Neural cell (in vitro differentiated cells): Measurements from ENCODE around the gene RNU6-9. TPM values are rescaled to one million over a fixed set of nuclear protein-coding genes. Genes with fewer than 3 reads are reported as not detected.

Experiments used
- H2AFZ ChIP-seq: fragments of 200-600, 300-800 bp; sonication (generic), shearing (Covaris generic); 2 replicates; pipeline ENCODE4 v1.6.0; 2014; ENCODE audit warnings: low read depth, mild to moderate bottlenecking, antibody characterized with exemption, low read length, moderate library complexity
- H3F3A ChIP-seq: fragments of 200-600 bp; shearing (Covaris generic); 2 replicates; pipeline ENCODE4 v1.6.1; 2016; ENCODE audit warnings: mild to moderate bottlenecking, moderate library complexity, mixed read lengths, antibody characterized with exemption, low read length; ENCODE audit not compliant: insufficient read depth, poor library complexity, severe bottlenecking
- H3K27ac ChIP-seq: fragments of 200-600, 300-800 bp; sonication (generic), shearing (Covaris generic); 2 replicates; pipeline ENCODE4 v1.5.1; 2014; ENCODE audit warnings: mild to moderate bottlenecking, low read length, moderate library complexity
- H3K27me3 ChIP-seq: fragments of 300-800, 200-600 bp; sonication (generic), shearing (Covaris generic); 2 replicates; pipeline ENCODE4 v1.6.0; 2014; ENCODE audit warnings: mild to moderate bottlenecking, low read depth, low read length, moderate library complexity; ENCODE audit not compliant: insufficient read depth
- H3K36me3 ChIP-seq: fragments of 300-800, 200-600 bp; sonication (generic), shearing (Covaris generic); 2 replicates; pipeline ENCODE4 v1.5.1; 2014; ENCODE audit warnings: mild to moderate bottlenecking, antibody characterized with exemption, low read length, moderate library complexity; ENCODE audit not compliant: insufficient read depth
- H3K4me2 ChIP-seq: fragments of 300-800, 200-600 bp; sonication (generic), shearing (Covaris generic); 2 replicates; pipeline ENCODE4 v1.6.0; 2014; ENCODE audit warnings: mild to moderate bottlenecking, low read length
- H3K4me3 ChIP-seq: fragments of 300-800, 200-600 bp; sonication (generic), shearing (Covaris generic); 2 replicates; pipeline ENCODE4 v1.5.1; 2014; ENCODE audit warnings: mild to moderate bottlenecking, low read length, moderate library complexity
- H3K79me2 ChIP-seq: fragments of 200-600 bp; shearing (Covaris generic); replicated peaks from 2 replicates; pipeline ENCODE4 v1.6.0; 2014; ENCODE audit warnings: mild to moderate bottlenecking, low read length, moderate library complexity; ENCODE audit not compliant: insufficient read depth
- H3K9ac ChIP-seq: fragments of 300-800, 200-600 bp; sonication (generic), shearing (Covaris generic); 2 replicates; pipeline ENCODE4 v1.6.1; 2016; ENCODE audit warnings: mild to moderate bottlenecking, low read length, mixed read lengths
- H3K9me2 ChIP-seq: fragments of 200-600 bp; shearing (Covaris generic); 2 replicates; pipeline ENCODE4 v1.6.1; 2016; ENCODE audit warnings: mild to moderate bottlenecking, low read length, mixed read lengths; ENCODE audit not compliant: insufficient read depth
- H3K9me3 ChIP-seq: fragments of 200-600, 300-800 bp; sonication (generic), shearing (Covaris generic); 2 replicates; pipeline ENCODE4 v1.6.1; 2016; ENCODE audit warnings: mild to moderate bottlenecking, mixed run types, low read length, moderate library complexity, mixed read lengths
- H4K20me1 ChIP-seq: fragments of 200-600 bp; shearing (Covaris generic); 2 replicates; pipeline ENCODE4 v1.6.1; 2016; ENCODE audit warnings: mild to moderate bottlenecking, mixed run types; ENCODE audit not compliant: insufficient read depth
- EP300 ChIP-seq: fragments of 450-650 bp; conservative IDR thresholded peaks from 2 replicates; pipeline ENCODE4 v1.6.1; 2014; ENCODE audit warnings: antibody characterized with exemption, mild to moderate bottlenecking, moderate library complexity; ENCODE audit not compliant: poor library complexity, severe bottlenecking
- EZH2 ChIP-seq: fragments of 200-600, 300-800 bp; shearing (Covaris generic), sonication (generic); IDR thresholded peaks from 2 replicates; pipeline ENCODE4 v1.6.1; 2014; ENCODE audit warnings: antibody characterized with exemption, low read length, borderline replicate concordance, mild to moderate bottlenecking; ENCODE audit not compliant: insufficient read depth, poor library complexity, severe bottlenecking
- MXI1 ChIP-seq: fragments of 450-650 bp; conservative IDR thresholded peaks from 2 replicates; pipeline ENCODE4 v1.6.1; 2014; ENCODE audit warnings: antibody characterized with exemption, mild to moderate bottlenecking; ENCODE audit not compliant: poor library complexity, severe bottlenecking
- POLR2AphosphoS5 ChIP-seq: IDR thresholded peaks from 2 replicates; pipeline ENCODE4 v1.6.1; 2012
- RAD21 ChIP-seq: fragments of 450-650 bp; conservative IDR thresholded peaks from 2 replicates; pipeline ENCODE4 v1.6.1; 2014; ENCODE audit warnings: antibody characterized with exemption, mild to moderate bottlenecking, moderate library complexity
- SMC3 ChIP-seq: fragments of 450-650 bp; conservative IDR thresholded peaks from 2 replicates; pipeline ENCODE4 v1.6.1; 2014; ENCODE audit warnings: antibody characterized with exemption, mild to moderate bottlenecking, moderate library complexity; ENCODE audit not compliant: poor library complexity
- TAF1 ChIP-seq: IDR thresholded peaks from 2 replicates; pipeline ENCODE4 v1.6.1; 2012; ENCODE audit warnings: low read depth
- polyA plus RNA-seq: library from polyadenylated mRNA; depleted of rRNA; stranded (reverse); fragments of >200 nt; gene quantifications from 2 replicates; pipeline ENCODE4 v1.2.3, GENCODE V29; 2014
- TF ChIP-seq, protein P1 (sequence below): IDR thresholded peaks from 2 replicates; pipeline ENCODE4 v1.6.1; 2012; ENCODE audit warnings: borderline replicate concordance
- TF ChIP-seq, protein P2 (sequence below): fragments of 450-650 bp; IDR thresholded peaks from 2 replicates; pipeline ENCODE4 v1.5.1; 2014; ENCODE audit warnings: antibody characterized with exemption, mild to moderate bottlenecking, moderate library complexity; ENCODE audit not compliant: poor library complexity, severe bottlenecking

The RNU6-9 gene
- polyA plus RNA-seq, 1 donor from 2014 or later: not detected

DNA sequence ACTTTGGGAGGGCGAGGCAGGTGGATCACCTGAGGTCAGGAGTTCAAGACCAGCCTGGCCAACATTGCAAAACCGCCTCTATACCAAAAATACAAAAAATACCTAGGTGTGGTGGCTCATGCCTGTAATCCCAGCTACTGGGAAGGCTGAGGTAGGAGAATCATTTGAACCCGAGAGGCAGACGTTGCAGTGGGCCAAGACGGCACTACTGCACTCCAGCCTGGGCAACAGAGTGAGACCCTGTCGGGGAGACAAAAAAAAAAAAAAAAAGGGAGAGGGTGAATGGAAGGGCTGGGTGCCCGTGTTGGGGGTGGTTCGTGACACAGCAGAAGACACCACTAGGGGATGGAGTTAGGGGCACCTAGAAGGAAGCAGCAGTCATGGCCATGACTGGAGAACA is 23.0 kb upstream of the RNU6-9 start:
- H3K9ac ChIP-seq: no peak overlapping the region
- no peaks in the 10 kb centered on the region for H3K27me3 ChIP-seq
- no peak for TF ChIP-seq POLR2AphosphoS5
- no peak for TF ChIP-seq MXI1
- TF ChIP-seq, protein P1, sequence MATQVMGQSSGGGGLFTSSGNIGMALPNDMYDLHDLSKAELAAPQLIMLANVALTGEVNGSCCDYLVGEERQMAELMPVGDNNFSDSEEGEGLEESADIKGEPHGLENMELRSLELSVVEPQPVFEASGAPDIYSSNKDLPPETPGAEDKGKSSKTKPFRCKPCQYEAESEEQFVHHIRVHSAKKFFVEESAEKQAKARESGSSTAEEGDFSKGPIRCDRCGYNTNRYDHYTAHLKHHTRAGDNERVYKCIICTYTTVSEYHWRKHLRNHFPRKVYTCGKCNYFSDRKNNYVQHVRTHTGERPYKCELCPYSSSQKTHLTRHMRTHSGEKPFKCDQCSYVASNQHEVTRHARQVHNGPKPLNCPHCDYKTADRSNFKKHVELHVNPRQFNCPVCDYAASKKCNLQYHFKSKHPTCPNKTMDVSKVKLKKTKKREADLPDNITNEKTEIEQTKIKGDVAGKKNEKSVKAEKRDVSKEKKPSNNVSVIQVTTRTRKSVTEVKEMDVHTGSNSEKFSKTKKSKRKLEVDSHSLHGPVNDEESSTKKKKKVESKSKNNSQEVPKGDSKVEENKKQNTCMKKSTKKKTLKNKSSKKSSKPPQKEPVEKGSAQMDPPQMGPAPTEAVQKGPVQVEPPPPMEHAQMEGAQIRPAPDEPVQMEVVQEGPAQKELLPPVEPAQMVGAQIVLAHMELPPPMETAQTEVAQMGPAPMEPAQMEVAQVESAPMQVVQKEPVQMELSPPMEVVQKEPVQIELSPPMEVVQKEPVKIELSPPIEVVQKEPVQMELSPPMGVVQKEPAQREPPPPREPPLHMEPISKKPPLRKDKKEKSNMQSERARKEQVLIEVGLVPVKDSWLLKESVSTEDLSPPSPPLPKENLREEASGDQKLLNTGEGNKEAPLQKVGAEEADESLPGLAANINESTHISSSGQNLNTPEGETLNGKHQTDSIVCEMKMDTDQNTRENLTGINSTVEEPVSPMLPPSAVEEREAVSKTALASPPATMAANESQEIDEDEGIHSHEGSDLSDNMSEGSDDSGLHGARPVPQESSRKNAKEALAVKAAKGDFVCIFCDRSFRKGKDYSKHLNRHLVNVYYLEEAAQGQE: no peak
- no peak for TF ChIP-seq EZH2
- TF ChIP-seq TAF1: no peak
- TF ChIP-seq SMC3: no peak
- TF ChIP-seq, protein P2, sequence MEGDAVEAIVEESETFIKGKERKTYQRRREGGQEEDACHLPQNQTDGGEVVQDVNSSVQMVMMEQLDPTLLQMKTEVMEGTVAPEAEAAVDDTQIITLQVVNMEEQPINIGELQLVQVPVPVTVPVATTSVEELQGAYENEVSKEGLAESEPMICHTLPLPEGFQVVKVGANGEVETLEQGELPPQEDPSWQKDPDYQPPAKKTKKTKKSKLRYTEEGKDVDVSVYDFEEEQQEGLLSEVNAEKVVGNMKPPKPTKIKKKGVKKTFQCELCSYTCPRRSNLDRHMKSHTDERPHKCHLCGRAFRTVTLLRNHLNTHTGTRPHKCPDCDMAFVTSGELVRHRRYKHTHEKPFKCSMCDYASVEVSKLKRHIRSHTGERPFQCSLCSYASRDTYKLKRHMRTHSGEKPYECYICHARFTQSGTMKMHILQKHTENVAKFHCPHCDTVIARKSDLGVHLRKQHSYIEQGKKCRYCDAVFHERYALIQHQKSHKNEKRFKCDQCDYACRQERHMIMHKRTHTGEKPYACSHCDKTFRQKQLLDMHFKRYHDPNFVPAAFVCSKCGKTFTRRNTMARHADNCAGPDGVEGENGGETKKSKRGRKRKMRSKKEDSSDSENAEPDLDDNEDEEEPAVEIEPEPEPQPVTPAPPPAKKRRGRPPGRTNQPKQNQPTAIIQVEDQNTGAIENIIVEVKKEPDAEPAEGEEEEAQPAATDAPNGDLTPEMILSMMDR: no peak
- no peak for TF ChIP-seq RAD21
- no peak for TF ChIP-seq EP300
- H3K27ac ChIP-seq: no peak overlapping the region
- no peak overlapping the region for H3K4me2 ChIP-seq
- no peaks in the 10 kb centered on the region for H3K36me3 ChIP-seq
- no peaks in the 10 kb centered on the region for H3K79me2 ChIP-seq
- no peak overlapping the region for H2AFZ ChIP-seq
- H3K9me2 ChIP-seq: no peaks in the 10 kb centered on the region
- H3K9me3 ChIP-seq: no peaks in the 10 kb centered on the region
- no peak overlapping the region for H3K4me3 ChIP-seq
- no peaks in the 10 kb centered on the region for H4K20me1 ChIP-seq
- no peaks in the 10 kb centered on the region for H3F3A ChIP-seq

DNA sequence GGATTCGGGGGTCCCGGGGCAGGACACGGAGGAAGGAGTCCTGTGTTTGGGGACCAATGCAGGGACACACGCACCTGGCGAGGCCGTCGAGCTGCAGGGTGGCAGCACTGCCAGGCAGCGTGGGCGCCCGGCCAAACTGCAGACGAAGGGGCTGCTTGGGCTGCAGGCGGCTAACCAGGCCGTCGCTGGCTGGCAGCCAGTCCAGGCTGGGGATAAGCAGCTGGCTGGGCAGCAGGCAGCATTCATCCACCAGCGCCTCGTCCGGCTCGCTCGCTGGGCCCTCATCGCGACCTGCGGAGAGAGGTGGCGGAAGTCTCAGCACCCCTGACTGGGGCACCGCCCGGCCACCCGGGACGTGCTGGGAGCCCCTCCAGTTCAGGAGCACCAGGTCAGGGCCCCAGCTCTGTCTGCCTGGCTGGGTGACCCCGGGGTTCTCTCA is 22.3 kb upstream of the RNU6-9 start:
- Histone ChIP-seq H3K79me2 (no peaks in the 10 kb centered on the region), H2AFZ (no peak overlapping the region), H3F3A (no peaks in the 10 kb centered on the region), H3K27me3 (no peaks in the 10 kb centered on the region), H4K20me1 (no peaks in the 10 kb centered on the region), H3K4me3 (no peak overlapping the region), H3K9ac (no peak overlapping the region), H3K4me2 (no peak overlapping the region), H3K9me2 (no peaks in the 10 kb centered on the region), H3K9me3 (no peaks in the 10 kb centered on the region), H3K36me3 (no peaks in the 10 kb centered on the region), H3K27ac (no peak overlapping the region)
- TF ChIP-seq SMC3: no peak
- TF ChIP-seq EZH2: no peak
- no peak for TF ChIP-seq EP300
- TF ChIP-seq MXI1: no peak
- no peak for TF ChIP-seq POLR2AphosphoS5
- TF ChIP-seq TAF1: no peak
- TF ChIP-seq, protein P1: no peak
- TF ChIP-seq, protein P2: no peak
- no peak for TF ChIP-seq RAD21
